ENCODE measurements around the gene PPP2R5A. TPM values are rescaled to one million over a fixed set of nuclear protein-coding genes. Genes with fewer than 3 reads are reported as not detected.
"Not testable (repeated sequence)": the region's sequence is repeated elsewhere in the genome, so short reads cannot be mapped to it uniquely, and the experiment has no call there.

Gene PPP2R5A
- total and polyA plus RNA-seq, 2 of the 13 experiments (the other 11 are each of a cell fraction or from before 2014, with no cell fraction given): 22.0 to 31.4 TPM

GRCh38 chr1:212305342-212305741 lies 20.1 kb downstream of the PPP2R5A start (continued):
- TF ChIP-seq ATF6 (CRISPR knock-in tag; conservative IDR thresholded peaks at IDR 0.05) (no peak), RNF2 (conservative IDR thresholded peaks at IDR 0.05; ENCODE audit: low read depth) (no peak), ZNF850 (CRISPR knock-in tag; conservative IDR thresholded peaks at IDR 0.05) (no peak)

DNA sequence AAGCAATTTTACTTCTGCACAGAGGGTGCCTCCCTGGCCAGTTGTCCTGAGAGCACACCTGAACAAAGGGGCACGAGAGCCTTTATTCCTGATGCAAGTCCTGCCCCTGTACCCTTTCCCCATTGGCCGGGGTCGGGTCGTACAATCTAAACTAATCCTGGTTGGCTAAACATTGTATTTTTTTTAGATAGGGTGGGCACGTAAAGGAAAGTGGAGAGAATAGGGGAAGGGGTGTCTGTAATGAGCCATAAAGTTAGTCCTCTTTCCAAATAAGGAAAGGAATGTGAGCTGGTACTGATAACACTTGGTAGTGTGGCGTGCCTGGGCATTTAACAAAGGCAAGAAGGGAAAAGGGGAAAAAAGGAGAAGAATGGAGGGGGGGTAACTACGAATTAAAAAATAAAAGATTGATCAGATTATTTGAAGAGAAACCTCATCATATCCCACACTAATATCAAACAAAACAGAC lies 20.8 kb downstream of the PPP2R5A start:
- H3K27ac ChIP-seq (ENCODE audit: extremely low read length, insufficient read depth, low read length); POLR2A ChIA-PET; H3K9me3 ChIP-seq (ENCODE audit: low read length); H3K27me3 ChIP-seq (ENCODE audit: control insufficient read depth in 1 of 2, insufficient read depth in 2 of 2, low read length in 2 of 2); intact Hi-C loops (cut with micrococcal nuclease; ENCODE audit: unreplicated experiment); in situ Hi-C loops (cut with HindIII; ENCODE audit: extremely low pct_ligation_motif_present, low pct_unique_long_range_greater_than_20kb); FAIRE-seq; ATAC-seq; BruUV-seq (replicated peaks); H2AFZ ChIP-seq (ENCODE audit: low read length); H3K9ac ChIP-seq (ENCODE audit: insufficient read depth, low read depth, low read length); DNase-seq (ENCODE audit: low spot score); H3K4me3 ChIP-seq (replicated peaks in 1 of 3; ENCODE audit: insufficient read depth in 1 of 3, low read depth in 2 of 3, low read length in 3 of 3); H3K4me2 ChIP-seq (ENCODE audit: low read depth, low read length); CTCF ChIA-PET (ENCODE audit: low intra/inter-chr PET ratio, low total read pairs): not testable (repeated sequence)
- Histone ChIP-seq H3K79me2 (ENCODE audit: insufficient read depth, low read length) (peaks cover 84% of the 10 kb centered on the region), H3K36me3 (replicated peaks in 1 of 2; ENCODE audit: control insufficient read depth in 1 of 2, insufficient read depth in 2 of 2, low read length in 2 of 2) (peaks cover 0 to 11% of the 10 kb centered on the region in 2 experiments; a peak in 2 of 5 replicates), H4K20me1 (ENCODE audit: insufficient read depth, low read length) (peaks cover 50% of the 10 kb centered on the region), H3K4me1 (ENCODE audit: insufficient read depth, low read length) (peaks cover 17% of the 10 kb centered on the region)
- WGBS (ENCODE audit: low lambda C conversion rate): 96% methylated on average over 7 of the region's 7 CpGs
- peak; percentile 77 for TF ChIP-seq HNRNPK (IDR thresholded peaks at IDR 0.05; ENCODE audit: low read depth, low read length, poor library complexity, severe bottlenecking)

DNA sequence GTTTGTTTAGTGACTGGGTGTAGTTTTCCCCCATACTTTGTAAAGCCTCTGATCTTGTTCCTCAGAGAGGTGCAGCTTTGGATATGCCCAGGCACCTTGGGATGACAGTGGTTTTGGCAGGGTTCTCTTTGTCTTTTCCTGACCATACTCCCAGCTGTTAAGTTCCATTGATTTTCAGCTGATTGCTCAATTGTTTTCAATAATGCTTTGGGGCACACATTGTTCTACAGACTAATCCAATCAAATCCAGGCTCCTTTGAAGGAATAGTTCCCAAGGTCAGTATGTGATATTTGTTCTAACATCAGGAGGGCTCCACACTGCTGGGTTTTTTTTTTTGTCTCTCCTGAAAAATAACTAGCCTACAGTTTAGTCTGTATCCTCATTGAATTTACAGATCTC lies 24.8 kb downstream of the PPP2R5A start:
- H3K79me2 ChIP-seq (ENCODE audit: insufficient read depth, low read length): peaks cover 81% of the 10 kb centered on the region
- H2AFZ ChIP-seq (ENCODE audit: low read length): no peak overlapping the region
- no peak overlapping the region for H3K4me3 ChIP-seq (replicated peaks in 1 of 3; ENCODE audit: insufficient read depth in 1 of 3, low read depth in 2 of 3, low read length in 3 of 3)
- no peak overlapping the region for H3K4me2 ChIP-seq (ENCODE audit: low read depth, low read length)
- DNase-seq (ENCODE audit: low spot score) (peak; percentile 66), FAIRE-seq (no peak), ATAC-seq (peak; percentile 45)
- H3K36me3 ChIP-seq (replicated peaks in 1 of 2; ENCODE audit: control insufficient read depth in 1 of 2, insufficient read depth in 2 of 2, low read length in 2 of 2): peaks cover 0 to 16% of the 10 kb centered on the region in 2 experiments; a peak in 1 of 5 replicates
- H3K4me1 ChIP-seq (ENCODE audit: insufficient read depth, low read length): peaks cover 17% of the 10 kb centered on the region
- in situ Hi-C loops (cut with HindIII; ENCODE audit: extremely low pct_ligation_motif_present, low pct_unique_long_range_greater_than_20kb) (no loop called here), intact Hi-C loops (cut with micrococcal nuclease; ENCODE audit: unreplicated experiment) (no loop called here)
- no peaks in the 10 kb centered on the region for H3K9me3 ChIP-seq (ENCODE audit: low read length)
- peak overlapping the region; percentile 5 for H3K27ac ChIP-seq (ENCODE audit: extremely low read length, insufficient read depth, low read length)
- POLR2A ChIA-PET: interaction anchor here (1.0 kb wide), 1 partner anchor 24 kb away, joined by 3 read pairs; no protein-coding TSS in a partner anchor
- H3K27me3 ChIP-seq (ENCODE audit: control insufficient read depth in 1 of 2, insufficient read depth in 2 of 2, low read length in 2 of 2): no peaks in the 10 kb centered on the region; a peak in 1 of 5 replicates
- H3K9ac ChIP-seq (ENCODE audit: insufficient read depth, low read depth, low read length): no peak overlapping the region
- CTCF ChIA-PET (ENCODE audit: low intra/inter-chr PET ratio, low total read pairs): no interaction called here
- peaks cover 39% of the 10 kb centered on the region for H4K20me1 ChIP-seq (ENCODE audit: insufficient read depth, low read length)
- no TSS peak for BruUV-seq (replicated peaks)
- TF ChIP-seq, protein P1, sequence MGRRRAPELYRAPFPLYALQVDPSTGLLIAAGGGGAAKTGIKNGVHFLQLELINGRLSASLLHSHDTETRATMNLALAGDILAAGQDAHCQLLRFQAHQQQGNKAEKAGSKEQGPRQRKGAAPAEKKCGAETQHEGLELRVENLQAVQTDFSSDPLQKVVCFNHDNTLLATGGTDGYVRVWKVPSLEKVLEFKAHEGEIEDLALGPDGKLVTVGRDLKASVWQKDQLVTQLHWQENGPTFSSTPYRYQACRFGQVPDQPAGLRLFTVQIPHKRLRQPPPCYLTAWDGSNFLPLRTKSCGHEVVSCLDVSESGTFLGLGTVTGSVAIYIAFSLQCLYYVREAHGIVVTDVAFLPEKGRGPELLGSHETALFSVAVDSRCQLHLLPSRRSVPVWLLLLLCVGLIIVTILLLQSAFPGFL (CRISPR knock-in tag; IDR thresholded peaks at IDR 0.05): no peak
- no peak for TF ChIP-seq KMT2A (CRISPR knock-in tag; IDR thresholded peaks at IDR 0.05)
- peak; percentile 32; the same call in 1 of the 2 replicates for TF ChIP-seq TCF7 (IDR thresholded peaks at IDR 0.05; ENCODE audit: low read depth)
- no peak for TF ChIP-seq PCBP1 (IDR thresholded peaks at IDR 0.05; ENCODE audit: borderline replicate concordance, low read depth, low read length)
- TF ChIP-seq ETV6 (CRISPR knock-in tag; conservative IDR thresholded peaks at IDR 0.05): no peak
- TF ChIP-seq ZFX (CRISPR knock-in tag; IDR thresholded peaks at IDR 0.05; ENCODE audit: low read depth): no peak
- TF ChIP-seq SETDB1 (CRISPR knock-in tag; IDR thresholded peaks at IDR 0.05; ENCODE audit: borderline replicate concordance): no peak
- TF ChIP-seq HMG20A (CRISPR knock-in tag; IDR thresholded peaks at IDR 0.05; ENCODE audit: borderline replicate concordance): no peak
- no peak for TF ChIP-seq BRCA1 (CRISPR knock-in tag; IDR thresholded peaks at IDR 0.05)
- no peak for TF ChIP-seq ETS1 (CRISPR knock-in tag; IDR thresholded peaks at IDR 0.05)

Measured in HepG2 (cell line).